ENCODE results near the gene FRMD5.

The FRMD5 gene

DNA sequence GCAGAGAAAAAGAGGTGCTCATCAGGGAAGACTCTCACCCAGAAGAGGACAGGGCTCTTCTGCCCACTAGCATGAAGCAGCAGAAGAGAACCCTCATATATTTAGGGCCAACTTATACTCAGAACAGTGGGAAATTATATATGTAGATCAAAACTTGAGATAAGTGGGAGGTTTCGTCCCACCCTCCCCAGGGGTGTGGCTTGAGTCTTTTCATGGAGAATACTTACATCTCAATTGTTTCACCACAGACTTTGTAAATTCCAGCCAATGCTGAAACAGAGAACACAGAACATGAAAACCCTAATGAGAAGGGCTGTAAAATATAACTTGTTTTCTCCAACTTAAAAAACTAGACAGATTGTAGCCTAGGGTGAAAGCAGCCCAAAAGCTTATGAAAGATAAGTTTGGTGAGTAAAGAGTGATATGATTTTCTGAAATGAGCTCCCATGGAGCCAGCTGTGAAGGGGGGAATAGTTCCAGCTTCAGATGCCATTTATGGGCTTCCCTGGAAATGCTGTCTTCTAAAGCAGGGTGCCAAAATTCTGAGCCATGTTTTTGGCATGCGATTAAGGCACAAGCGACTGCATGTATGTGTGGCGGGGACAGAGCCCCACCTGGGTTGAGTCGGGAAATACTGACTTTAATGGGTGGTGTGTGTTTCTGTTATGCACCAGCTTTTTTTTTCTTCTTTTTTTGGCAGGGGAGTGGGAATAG is 275.4 kb downstream of the FRMD5 start:
- no peak for DNase-seq

DNA sequence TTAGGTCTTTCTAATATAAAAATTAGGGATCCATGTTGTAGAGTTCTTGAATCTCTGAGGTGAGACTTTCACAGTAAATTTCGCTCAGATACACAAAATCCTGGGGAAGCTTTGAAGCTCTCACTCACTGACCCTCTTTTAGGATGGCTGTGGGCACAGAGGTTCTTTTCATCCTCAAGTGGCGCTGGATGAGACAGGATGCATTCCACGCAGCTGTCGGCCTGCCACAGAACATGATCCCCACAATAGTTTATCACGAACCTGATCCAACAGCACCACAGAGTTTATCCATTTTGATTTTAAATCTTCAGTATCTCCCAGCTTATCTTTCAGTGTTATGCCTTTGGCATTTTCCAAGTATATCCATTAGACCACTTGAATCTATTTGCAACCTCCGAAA is 276.4 kb downstream of the FRMD5 start:
- no peak for DNase-seq

DNA sequence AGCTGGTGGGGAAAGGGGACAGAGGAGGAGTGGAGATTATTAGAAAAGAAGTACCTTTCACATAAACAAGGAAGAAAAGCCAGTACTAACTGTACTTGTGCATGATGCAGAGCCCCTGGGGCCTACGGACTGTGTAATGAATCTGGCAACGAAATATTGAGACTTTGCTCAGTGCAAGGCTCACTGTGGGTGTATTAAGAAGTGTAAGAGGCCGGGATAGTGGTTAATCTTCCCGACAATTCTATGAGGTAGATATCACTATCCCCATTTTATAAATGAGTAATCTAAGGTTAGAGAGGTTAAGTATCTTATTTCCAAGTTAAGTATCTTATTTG is 278.8 kb downstream of the FRMD5 start:
- no peak for DNase-seq

DNA sequence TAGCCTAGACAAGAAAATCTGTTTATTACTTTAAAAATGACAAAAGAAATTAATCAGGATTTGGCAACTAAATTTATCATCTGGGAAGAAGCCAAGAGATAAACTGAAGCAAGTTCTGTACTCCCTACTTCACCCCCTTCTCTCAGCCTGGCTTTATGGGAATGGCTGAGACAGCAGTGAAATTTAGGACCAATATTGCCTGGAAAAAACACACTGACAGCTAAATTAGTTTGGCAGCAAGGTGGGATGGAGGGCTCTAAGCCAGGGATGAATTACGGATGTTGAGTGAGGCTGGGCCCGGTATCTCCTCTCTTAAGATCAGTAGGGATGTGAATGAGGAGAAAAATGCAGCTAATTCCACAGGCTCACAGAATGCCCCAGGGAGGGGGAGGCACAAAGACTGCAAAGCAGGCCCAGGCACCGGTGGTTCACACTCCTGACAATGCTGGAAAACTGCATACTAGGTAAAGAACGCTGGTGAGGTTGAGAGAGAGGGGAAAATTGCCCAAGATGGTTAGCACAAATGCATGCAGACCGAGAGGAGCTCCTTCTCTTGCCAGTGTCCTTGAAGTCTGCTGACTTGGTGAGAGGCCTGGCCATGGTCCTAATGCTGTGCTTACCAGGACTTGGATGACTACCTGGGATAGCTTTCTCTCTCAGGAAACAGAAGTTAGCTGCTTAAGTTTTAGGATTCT is 279.3 kb downstream of the FRMD5 start:
- DNase-seq: no peak

DNA sequence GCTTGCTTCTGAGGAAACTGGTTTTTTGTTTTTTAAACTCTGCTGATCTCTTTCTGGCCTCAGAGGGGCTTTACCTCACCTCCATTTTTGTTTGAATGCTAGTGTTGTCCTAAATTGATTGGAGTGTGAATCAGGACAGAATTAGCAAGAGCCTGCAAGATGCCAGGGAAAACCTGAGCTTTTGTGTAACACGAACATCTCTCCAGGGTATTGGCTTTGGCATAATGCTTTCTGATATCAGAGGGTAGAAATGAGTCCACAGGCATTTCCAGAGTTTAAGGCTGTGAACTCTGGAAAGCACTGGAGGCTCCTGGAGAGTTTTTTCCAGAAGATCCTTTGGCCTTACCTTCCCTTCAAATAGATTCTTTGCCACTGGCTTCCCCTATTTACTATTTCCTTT is 281.1 kb downstream of the FRMD5 start:
- no peak for DNase-seq

DNA sequence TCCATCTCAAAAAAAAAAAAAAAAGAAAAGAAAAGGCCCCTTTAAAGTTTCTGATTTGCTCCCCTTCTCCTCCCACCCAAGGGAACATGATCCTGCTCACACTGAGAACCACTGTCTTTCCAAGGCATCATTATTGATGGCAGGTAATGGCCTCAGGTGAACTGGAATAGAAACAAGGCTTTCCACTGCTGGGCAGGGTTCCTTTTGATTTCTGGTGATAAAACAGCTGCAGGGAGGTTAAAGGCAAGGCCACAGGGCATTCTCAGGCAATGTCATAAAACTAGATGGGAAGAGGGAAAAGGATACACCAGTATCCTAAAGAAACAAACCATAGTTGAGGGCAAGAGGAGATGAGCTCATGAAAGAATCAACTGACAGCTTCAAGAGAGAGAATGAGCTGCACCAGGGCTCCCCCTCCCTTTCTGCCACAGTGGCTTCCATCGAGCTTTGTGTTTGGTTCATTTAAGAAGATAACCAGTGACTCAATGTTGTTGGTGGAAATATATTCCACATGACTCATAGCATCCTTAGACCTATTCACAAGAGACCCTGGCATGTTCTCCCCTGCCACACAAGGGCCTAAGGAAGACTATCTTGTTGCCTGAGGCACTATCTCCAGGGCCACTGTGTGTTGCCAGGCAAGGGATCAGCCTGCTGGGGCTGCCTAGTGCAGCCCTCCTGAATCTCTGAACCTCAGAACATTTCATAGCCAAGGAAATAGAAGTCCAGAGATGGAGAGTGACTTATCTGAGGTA is 281.9 kb downstream of the FRMD5 start:
- DNase-seq: no peak

DNA sequence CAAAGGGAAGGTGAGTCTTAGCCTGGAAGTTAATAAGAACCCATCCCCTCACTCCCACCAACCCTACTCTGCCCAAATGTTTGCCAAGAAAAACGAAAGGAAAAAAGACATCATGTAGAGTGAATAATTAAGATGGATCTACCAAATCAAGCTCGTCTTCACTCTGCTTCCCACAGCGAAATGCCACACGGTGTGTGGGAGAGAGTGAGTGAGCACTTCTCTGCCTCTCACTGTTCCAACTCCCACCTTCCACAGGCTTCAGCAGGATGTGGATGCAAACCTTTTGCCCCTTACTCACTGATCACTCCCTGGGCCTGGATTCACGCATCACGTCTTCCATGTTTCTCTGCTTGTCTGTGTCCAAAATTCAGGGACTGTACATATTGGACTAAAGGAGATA is 282.9 kb downstream of the FRMD5 start:
- no peak for DNase-seq

DNA sequence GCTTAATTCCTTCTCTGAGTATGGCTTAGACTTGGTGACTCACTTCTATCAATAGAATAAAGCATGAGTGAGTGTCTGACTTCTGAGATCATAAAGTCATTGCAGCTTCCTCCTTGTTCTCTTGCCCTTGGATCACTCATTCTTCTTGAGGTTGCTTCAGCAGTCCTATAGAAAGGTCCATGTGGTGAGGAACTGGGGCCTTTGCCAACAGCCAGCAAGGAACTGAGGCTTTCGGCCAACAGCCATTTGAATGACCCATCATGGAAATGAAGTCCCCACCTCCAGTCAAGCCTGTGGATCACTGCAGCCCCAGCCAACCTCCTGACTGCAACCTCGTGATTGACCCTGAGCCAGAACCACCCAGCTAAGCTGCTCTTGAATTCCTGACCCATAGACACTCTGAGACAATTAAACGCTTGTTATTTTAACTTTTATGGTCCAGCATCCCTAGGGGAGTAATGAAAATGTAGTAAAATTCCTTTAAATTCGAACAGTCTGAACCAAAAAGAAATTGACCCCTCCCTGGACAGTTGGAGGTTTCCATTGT is 283.8 kb downstream of the FRMD5 start:
- DNase-seq: no peak

DNA sequence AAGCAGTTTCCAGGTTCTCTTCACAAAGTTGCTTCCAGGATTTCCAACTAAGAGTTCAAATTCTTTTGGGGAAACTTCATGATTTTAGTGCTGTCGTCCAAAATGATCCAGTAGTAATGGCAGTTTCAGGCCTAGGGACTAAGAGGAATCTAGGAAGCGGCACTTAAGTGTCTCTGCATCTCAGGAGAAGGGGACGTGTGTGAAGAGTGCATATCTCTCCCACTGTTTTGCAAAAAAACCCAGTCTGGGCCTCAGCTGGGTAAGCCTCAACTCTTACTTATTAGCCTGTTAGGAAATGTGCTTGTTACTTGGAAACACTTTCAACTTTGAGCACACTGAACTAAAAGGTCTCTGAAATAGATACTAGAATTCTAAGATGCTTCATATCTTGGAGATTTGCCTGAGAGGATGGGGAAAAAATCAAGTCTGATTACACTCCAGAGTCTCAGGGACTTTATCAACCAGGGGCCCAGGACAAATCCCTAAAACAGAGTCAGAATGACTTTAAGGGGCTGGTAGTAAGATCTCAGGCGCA is 286.5 kb downstream of the FRMD5 start:
- no peak for DNase-seq

DNA sequence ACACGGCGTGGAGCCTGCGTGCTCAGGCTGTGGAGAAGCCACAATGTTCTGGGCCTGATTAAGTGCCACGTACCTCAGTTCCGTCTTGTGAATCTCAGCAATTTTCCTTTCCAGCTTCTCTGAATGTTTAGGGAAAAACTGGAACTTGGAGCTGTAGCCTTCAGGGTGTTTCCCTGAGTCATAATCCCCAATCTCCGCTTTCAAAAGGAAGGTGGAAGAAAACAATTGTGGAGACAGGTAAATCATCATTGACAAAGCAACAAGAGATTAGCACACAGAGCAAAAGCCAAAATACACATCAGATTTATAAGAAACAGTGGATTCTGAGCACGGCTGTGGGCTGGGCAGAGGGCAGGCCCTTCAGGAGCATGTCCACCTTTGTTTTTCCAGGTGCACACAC is 289.3 kb downstream of the FRMD5 start:
- no peak for DNase-seq

DNA sequence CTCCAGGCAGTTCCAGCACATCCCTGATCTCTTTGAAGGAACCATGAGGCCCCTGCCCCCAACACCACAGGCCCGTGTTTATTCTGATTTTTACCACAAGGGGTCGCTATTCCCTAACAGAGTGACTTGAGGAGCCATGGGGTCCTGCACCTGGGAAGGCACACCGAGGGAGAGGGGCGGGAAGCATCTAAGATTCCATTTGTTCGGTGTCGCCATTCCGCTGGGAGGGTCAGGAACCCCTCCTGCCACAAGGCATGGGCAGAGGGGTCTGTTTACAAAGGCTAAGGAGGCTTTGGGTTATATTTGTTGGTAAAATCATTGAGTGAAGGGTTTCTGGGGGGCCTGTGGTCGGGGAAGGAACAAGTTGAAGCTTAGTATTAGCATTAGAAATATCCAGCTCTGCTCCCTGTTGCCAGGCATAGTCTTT is 291.2 kb downstream of the FRMD5 start:
- DNase-seq: peak; percentile 81

DNA sequence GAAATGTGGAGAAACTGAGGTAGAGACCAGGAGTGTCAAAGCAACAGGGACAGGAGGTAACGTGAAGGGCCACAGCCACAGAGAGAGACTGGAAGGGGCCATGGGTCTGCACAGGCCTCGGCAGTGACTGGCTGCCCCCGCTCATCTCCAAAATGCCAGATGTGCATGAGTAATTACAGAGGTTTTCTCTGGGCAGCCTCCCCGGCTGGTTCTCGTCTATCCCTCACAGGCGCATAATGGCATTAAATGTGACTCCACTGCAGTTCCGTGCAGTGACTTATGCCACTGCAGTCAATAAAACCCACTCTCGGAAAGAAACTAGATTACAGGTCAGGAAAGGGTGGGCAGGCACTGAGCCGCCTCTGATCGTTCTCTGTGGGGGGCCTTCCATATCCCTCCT is 293.6 kb downstream of the FRMD5 start:
- DNase-seq: no peak

DNA sequence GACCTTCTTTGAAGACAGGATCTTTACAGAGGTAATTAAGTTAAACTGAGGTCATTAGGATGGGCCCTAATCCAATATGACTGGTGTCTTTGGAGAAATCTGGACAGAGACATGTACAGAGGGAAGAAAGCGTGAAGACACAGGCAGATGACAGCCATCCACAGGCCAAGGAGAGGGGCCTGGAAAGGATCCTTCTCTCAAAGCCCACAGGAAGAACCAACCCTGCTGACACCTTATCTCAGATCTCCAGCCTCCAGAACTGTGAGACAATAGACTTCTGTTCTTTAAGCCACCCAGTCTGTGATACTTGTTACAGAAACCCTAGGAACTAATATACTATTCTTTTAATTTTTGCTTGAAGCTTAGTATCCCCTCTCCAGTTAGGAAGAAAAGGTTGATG is 294.1 kb downstream of the FRMD5 start:
- no peak for DNase-seq

DNA sequence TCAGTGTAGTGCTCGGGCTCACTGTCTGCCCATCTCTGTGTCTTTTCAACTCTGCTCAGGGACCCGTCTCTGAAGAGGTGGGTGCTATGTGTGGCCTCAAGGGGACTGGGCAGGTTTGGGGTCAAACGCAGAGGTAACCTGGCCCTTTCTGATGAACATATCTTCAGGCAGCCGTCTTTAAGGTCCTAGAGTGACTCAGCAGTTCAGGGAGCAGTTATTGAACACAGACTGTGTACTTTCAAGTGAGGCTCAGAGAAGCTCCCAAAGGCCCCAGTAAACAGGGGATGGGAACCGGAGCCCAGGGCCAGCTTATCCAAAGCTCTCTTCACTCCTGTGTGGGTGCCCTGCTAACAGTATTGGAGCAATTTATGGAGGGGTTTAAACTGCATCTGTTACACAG is 295.1 kb downstream of the FRMD5 start:
- no peak for DNase-seq

DNA sequence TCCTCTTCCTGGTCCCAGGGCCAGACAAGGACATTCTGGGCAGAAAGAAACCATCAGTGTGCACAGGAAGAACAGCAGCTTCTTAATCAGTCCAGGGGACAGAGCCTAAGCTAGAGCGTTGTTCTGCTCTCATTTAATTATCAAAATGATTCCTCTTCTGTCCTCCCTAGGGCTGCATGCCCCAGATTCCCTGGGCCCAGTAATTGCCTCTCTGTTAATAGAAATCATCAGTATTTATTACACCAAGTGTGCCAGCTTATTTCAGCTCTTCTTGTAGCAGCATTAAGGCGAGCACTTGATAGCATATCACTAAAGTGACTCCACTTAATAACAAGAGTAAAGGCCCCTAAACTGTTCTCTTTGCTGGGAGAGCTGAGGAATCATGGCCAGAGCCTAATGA is 296.2 kb downstream of the FRMD5 start:
- DNase-seq: no peak

DNA sequence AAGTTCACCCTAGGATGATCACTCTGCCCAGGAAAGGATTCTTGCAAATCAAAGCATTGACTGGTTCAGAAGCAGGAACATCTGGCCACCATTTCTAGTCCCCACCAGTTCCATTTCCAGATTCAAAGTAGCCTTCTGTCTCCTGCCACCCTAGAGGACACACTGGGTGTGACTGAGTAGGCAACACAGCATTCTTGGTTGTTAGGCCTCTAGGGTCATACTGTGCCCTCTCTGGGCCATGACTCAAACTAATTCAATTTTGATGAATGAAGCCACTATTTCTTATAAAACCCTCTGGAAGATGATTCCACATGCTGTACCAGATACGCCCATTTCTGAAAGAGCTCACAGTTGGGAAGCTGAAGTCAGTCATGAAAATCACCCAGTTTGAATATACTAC is 298.5 kb downstream of the FRMD5 start:
- DNase-seq: no peak

DNA sequence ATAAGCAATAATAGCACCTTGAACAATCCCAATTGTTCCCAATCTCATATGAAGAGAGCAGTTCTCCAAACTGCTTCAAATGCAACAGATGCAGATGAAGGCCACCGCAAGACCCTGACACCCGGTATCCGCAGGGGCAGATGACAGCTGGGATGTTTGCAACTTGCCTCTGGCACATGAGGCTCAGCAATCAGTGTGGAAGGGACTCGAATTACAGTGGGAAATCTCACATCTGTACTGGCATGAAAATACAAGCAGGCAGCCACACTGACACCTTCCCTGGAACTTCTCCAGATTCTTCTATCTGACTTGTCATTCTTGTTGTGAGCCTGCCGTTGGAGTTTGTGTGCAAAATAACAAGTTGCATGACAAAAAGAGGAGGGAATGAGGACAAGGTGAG is 299.5 kb downstream of the FRMD5 start:
- DNase-seq: no peak

DNA sequence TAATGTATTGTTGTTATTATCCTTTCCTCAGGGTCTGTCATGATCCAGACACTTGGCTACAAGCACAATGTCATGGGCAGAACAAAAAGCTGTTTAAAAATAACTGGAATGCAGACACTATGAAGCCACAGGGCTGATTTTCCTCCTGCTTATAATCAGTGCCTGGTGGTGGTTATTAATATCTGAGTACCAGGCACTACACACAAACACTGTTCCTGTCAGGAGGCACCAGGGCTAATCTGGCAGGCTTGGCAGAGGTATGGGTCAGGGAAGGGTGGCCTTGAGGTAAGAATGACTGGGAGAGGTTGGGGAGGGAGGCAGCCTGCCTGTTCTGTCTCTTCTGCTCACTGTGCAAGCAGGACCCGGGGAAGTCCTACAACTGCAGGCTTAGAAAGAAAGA is 301.1 kb downstream of the FRMD5 start:
- DNase-seq: no peak

DNA sequence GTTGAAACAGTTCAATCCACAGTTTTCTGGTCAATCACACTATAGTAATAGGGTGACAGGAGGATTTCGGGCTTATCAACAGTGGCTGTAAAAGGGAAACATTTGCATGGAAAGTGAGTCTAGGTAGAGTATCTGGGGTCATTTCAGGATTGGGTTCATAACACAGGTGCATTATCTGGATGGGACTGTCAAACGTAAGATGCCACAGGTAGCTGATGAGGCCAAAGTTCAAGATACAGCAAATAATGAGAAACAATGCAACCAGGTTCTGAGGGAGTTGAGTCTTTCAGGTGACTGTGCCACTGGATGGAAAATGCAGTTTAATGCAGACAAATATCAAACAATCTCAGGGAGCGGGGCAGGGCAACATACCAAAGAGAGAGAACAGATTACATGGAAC is 306.0 kb downstream of the FRMD5 start:
- DNase-seq: no peak

DNA sequence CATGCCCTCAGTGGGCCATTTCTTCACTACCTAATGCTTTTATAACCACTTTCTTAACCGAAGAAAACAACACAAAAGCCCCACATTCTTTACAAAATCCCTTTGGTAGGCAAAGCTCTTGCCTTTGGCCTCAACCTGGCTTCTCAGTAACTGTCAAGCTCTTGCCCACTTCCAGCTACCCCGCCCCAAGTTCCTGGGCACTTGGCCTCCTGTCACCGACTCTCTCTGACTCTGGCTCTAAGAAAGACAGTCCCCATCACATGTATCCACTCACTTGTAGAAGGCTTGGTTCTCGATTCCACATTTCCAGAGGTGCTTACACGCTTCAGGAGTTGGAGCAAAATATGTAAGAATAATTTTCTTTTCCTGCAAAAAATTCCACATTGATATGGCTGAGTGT is 307.2 kb downstream of the FRMD5 start:
- DNase-seq: no peak

DNA sequence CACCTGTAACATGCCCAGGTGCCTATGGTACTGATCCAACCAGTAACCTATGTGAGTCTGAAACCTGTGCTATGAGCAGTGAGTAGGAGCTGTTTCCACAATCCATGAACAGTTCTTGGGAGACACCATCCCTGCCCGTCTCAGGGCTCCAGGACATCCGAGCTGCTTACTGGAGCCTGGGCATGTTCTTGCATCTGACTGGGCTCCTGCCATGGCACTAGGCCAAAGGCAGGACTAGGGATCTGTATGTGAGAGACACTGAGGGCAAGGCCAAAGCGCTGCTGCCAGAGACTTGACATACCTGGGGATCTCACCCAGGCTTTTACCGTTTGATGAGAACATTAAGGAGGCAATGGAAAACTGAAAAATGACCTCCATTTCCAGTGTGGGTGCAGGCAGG is 308.5 kb downstream of the FRMD5 start:
- no peak for DNase-seq

DNA sequence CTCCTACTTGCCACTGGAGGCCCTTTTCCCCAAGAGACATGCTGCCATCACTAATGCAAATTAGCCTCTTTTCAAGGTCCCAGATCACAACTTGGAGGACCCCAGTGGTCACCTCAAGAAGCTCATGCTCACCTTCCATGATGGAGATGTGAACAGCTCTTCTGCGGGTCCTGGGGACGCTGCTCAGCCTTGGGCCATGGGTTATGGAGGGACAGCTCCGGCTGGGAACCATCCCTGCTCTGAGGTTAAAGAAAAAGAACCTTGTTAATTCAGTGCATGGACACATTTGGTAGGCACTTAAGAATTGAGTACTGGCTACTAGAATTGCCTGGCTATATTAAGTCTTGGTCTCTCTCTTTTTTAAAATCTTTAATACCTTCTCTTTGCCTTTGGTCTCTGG is 311.5 kb downstream of the FRMD5 start:
- DNase-seq: no peak

DNA sequence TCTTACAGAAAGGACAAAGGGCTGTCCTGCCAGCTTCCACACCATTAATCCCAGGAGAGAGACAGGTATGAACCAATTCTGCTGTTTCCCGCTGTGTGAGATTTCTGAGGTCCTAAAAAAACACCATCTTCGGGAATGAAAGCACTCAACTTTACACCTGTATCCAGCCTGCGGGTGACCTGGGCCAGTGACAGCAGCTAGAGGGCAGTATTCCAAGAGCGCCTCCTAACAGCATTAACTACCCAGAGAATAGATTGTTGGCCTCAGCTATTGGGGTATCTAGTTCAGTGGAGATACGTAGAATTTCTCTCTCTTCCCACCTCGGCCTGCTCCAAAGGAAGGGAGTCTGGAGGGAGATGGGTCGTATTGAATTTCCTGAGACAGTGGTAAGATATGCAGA is 313.1 kb downstream of the FRMD5 start:
- DNase-seq: no peak

DNA sequence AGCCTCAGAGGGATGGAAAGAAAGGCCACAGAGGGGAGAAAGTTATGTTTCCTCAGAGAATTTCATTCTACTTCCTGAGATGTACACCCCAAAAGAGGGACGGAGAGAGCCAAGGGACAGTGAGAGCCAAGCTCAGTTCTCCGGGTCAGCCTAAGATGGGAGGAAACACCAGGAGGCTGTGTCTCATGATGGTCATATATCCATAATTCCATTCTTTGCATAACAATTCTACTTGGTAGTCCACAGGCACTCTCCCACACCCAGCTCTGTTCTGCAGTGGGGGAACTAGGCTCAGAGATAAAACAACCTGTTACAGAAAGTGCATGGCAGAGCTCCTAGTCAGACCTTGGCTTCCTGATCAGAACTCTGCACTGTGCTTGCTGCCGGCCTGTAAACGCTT is 313.8 kb downstream of the FRMD5 start:
- DNase-seq: no peak

Data from NCI-H1694 (cell line).